ENCODE data around the gene POSTN.

The POSTN gene

GRCh38 chr13:37598597-37598996, at the start of gene POSTN:
Gene POSTN, minus strand, starts transcription at chr13:37598768. Its CDS starts 42 bp downstream, at chr13:37598726.
- Mint-ChIP-seq H3K4me3 (peak within 1 kb of the TSS; percentile 85 to 97 (median 93)), H3K9me3 (no peaks in the 10 kb centered on the region), H3K36me3 (ENCODE audit: low read depth) (peaks cover 17% of the 10 kb centered on the region), H3K27me3 (ENCODE audit: low read depth) (no peaks in the 10 kb centered on the region), H3K27ac (peak within 1 kb of the TSS; percentile 82 to 95 (median 94)), H3K4me1 (peaks cover 45% of the 10 kb centered on the region)
- no peak for TF ChIP-seq CTCF (IDR thresholded peaks at IDR 0.05; ENCODE audit: unreplicated experiment in 3 of 3)

GRCh38 chr13:37647031-37647650, 48.6 kb upstream of the POSTN start:
- no peak for TF ChIP-seq CTCF (IDR thresholded peaks at IDR 0.05; ENCODE audit: unreplicated experiment in 3 of 3)
- Mint-ChIP-seq H3K4me1 (peaks cover 13% of the 10 kb centered on the region), H3K36me3 (ENCODE audit: low read depth) (peaks cover 4% of the 10 kb centered on the region), H3K4me3 (no peak overlapping the region), H3K27ac (peak overlapping the region; percentile 23 to 48 (median 41)), H3K9me3 (no peaks in the 10 kb centered on the region), H3K27me3 (ENCODE audit: low read depth) (no peaks in the 10 kb centered on the region)

- H3K27ac Mint-ChIP-seq: peak overlapping the region in 2 of 3 experiments; percentile 23 to 35
- H3K27me3 Mint-ChIP-seq (ENCODE audit: low read depth): no peaks in the 10 kb centered on the region
- no peak for TF ChIP-seq CTCF (IDR thresholded peaks at IDR 0.05; ENCODE audit: unreplicated experiment in 3 of 3)
- H3K36me3 Mint-ChIP-seq (ENCODE audit: low read depth): peaks cover 4% of the 10 kb centered on the region
- no peaks in the 10 kb centered on the region for H3K9me3 Mint-ChIP-seq
- H3K4me1 Mint-ChIP-seq: peaks cover 13% of the 10 kb centered on the region
- no peak overlapping the region for H3K4me3 Mint-ChIP-seq
Measured at GRCh38 chr13:37646531-37646930, 48.0 kb upstream of the POSTN start.

GRCh38 chr13:37645181-37645740, 46.7 kb upstream of the POSTN start:
- Mint-ChIP-seq H3K27ac (peak overlapping the region; percentile 19 to 45 (median 26)), H3K9me3 (no peaks in the 10 kb centered on the region), H3K36me3 (ENCODE audit: low read depth) (no peaks in the 10 kb centered on the region), H3K4me1 (peaks cover 18% of the 10 kb centered on the region), H3K27me3 (ENCODE audit: low read depth) (no peaks in the 10 kb centered on the region), H3K4me3 (peak overlapping the region in 1 of 3 experiments; percentile 5)
- no peak for TF ChIP-seq CTCF (IDR thresholded peaks at IDR 0.05; ENCODE audit: unreplicated experiment in 3 of 3)

GRCh38 chr13:37641391-37641790, 42.8 kb upstream of the POSTN start:
- Mint-ChIP-seq H3K27ac (no peak overlapping the region), H3K27me3 (ENCODE audit: low read depth) (no peaks in the 10 kb centered on the region), H3K9me3 (no peaks in the 10 kb centered on the region), H3K36me3 (ENCODE audit: low read depth) (no peaks in the 10 kb centered on the region), H3K4me3 (no peak overlapping the region), H3K4me1 (peaks cover 12% of the 10 kb centered on the region)
- TF ChIP-seq CTCF (IDR thresholded peaks at IDR 0.05; ENCODE audit: unreplicated experiment in 3 of 3): no peak

- TF ChIP-seq CTCF (IDR thresholded peaks at IDR 0.05; ENCODE audit: unreplicated experiment in 3 of 3): peak; percentile 60 to 72 (median 60)
Measured at GRCh38 chr13:37640499-37640898, 41.9 kb upstream of the POSTN start.

More at GRCh38 chr13:37640499-37640898, 41.9 kb upstream of the POSTN start:
- Mint-ChIP-seq H3K4me1 (peaks cover 9% of the 10 kb centered on the region), H3K4me3 (no peak overlapping the region), H3K27ac (peak overlapping the region in 1 of 3 experiments; percentile 18), H3K36me3 (ENCODE audit: low read depth) (no peaks in the 10 kb centered on the region), H3K27me3 (ENCODE audit: low read depth) (no peaks in the 10 kb centered on the region), H3K9me3 (no peaks in the 10 kb centered on the region)

Measured in nephron (organoid).